Right lobe of liver (tissue), 4 donors: Measurements from ENCODE around the gene ETFDH.

Experiments used
- POLR2A ChIP-seq: fragments of 450-650 bp; IDR thresholded peaks from one replicate; pipeline ENCODE4 v1.6.1; 2017; ENCODE audit warnings: antibody characterized with exemption, mild to moderate bottlenecking
- TF ChIP-seq, protein P1 (sequence below), 4 donors: fragments of 200-600 bp in 3 of 4; fragments of 450-650 bp in 1 of 4; IDR thresholded peaks; one replicate each; pipeline versions ENCODE4 v1.5.1 to v1.8.0; 2016 to 2022; ENCODE audit warnings: antibody characterized with exemption in 4 of 4, mild to moderate bottlenecking in 2 of 4
- donor health status: DM: no; HTN: no; CAD: no.
- donor health status: DM: no; HTN: no; CAD: no.
- donor health status: DM: no; HTN: yes; CAD: no.

DNA sequence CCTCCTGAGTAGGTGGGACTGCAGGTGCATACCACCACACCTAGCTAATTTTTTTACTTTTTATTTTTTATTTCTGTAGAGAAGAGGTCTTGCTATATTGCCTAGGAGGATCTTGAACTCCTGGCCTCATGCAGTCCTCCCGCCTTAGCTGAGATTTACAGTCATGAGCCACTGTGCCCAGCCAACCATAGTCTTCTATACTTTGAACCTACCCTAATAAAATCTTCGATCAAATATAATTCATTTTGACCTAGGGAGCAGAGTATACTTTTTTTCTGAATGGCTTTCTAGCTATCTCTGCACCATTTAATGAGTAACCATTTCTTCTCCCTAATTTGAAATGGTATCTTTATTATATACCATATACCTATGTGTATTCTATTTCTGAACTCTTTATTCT lies 6.7 kb downstream of the ETFDH start:
- no peak for TF ChIP-seq POLR2A
- TF ChIP-seq, protein P1, sequence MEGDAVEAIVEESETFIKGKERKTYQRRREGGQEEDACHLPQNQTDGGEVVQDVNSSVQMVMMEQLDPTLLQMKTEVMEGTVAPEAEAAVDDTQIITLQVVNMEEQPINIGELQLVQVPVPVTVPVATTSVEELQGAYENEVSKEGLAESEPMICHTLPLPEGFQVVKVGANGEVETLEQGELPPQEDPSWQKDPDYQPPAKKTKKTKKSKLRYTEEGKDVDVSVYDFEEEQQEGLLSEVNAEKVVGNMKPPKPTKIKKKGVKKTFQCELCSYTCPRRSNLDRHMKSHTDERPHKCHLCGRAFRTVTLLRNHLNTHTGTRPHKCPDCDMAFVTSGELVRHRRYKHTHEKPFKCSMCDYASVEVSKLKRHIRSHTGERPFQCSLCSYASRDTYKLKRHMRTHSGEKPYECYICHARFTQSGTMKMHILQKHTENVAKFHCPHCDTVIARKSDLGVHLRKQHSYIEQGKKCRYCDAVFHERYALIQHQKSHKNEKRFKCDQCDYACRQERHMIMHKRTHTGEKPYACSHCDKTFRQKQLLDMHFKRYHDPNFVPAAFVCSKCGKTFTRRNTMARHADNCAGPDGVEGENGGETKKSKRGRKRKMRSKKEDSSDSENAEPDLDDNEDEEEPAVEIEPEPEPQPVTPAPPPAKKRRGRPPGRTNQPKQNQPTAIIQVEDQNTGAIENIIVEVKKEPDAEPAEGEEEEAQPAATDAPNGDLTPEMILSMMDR (IDR thresholded peaks at IDR 0.05), result no peak
